K562 (cell line): Measurements from ENCODE around the gene PRSS1. TPM values are rescaled to one million over a fixed set of nuclear protein-coding genes. Genes with fewer than 3 reads are reported as not detected.
"Not testable (repeated sequence)": the region's sequence is repeated elsewhere in the genome, so short reads cannot be mapped to it uniquely, and the experiment has no call there.

ENCODE experiments used
- ATAC-seq: fragments of 200-7000 bp; cut with Tn5 transposase; 3 replicates; pipeline ENCODE4 v1.9.1; 2020; ENCODE audit warnings: moderate library complexity
- BruUV-seq: library from RNA; stranded (reverse); fragments of 400-500 nt; replicated peaks from 2 replicates; lab custom pipeline; 2021; lab: Mats Ljungman, UMichigan
- CTCF ChIA-PET: fragments of 300-600 bp; formaldehyde crosslinking; extraction: SDS; loops from one replicate; lab custom pipeline; 2021; ENCODE audit warnings: low intra/inter-chr PET ratio; lab: Yijun Ruan, JAX
- POLR2A ChIA-PET: fragments of 300-600, 350-650 bp; sonication (Branson Sonifier 250); formaldehyde crosslinking; extraction: SDS; loops from one replicate; lab custom pipeline; 2021; ENCODE audit warnings: antibody characterized with exemption, inconsistent platforms; lab: Yijun Ruan, JAX
- DNase-seq, 4 experiments: peaks; one replicate each; pipeline versions ENCODE4 v3.0.0 to v3.0.0-alpha.2; 2011 to 2018; ENCODE audit warnings: low spot score in 3 of 4, mixed read lengths in 3 of 4; ENCODE audit errors: extremely low read depth in 1 of 4
- FAIRE-seq: peaks from 2 replicates; lab custom pipeline; 2011; peaks lifted over from hg19 to GRCh38; lab: Jason Lieb, UNC
- H2AFZ ChIP-seq: 2 replicates; pipeline ENCODE4 v1.6.0; 2011; ENCODE audit warnings: low read depth, low read length, control low read depth, inconsistent platforms
- H3K27ac ChIP-seq: fragments of 200-600 bp; 3 replicates; pipeline ENCODE4 v1.8.0; 2011; ENCODE audit warnings: low read depth, mild to moderate bottlenecking, control low read depth, inconsistent platforms, low read length, moderate library complexity, mixed read lengths; ENCODE audit errors: extremely low read depth
- H3K27me3 ChIP-seq, 2 experiments: fragments of 300-600 bp in 1 of 2; 2 replicates in 1 of 2; 3 replicates in 1 of 2; pipeline versions ENCODE4 v1.6.0 to v1.8.0; 2011; ENCODE audit warnings: inconsistent platforms in 2 of 2, low read length in 2 of 2, mild to moderate bottlenecking in 1 of 2, mixed read lengths in 1 of 2, moderate library complexity in 1 of 2; ENCODE audit not compliant: control insufficient read depth in 2 of 2, insufficient read depth in 2 of 2
- H3K36me3 ChIP-seq: fragments of 300-600 bp; 3 replicates; pipeline ENCODE4 v1.8.0; 2011; ENCODE audit warnings: mild to moderate bottlenecking, low read length, inconsistent platforms; ENCODE audit not compliant: control insufficient read depth, insufficient read depth
- H3K4me1 ChIP-seq, 2 experiments: fragments of 200-600 bp in 1 of 2; replicated peaks in 1 of 2; 2 replicates in 1 of 2; 3 replicates in 1 of 2; pipeline versions ENCODE4 v1.5.1 to v1.8.0; 2011; ENCODE audit warnings: inconsistent platforms in 2 of 2, low read length in 2 of 2, mild to moderate bottlenecking in 1 of 2, mixed read lengths in 1 of 2, moderate library complexity in 1 of 2; ENCODE audit not compliant: control insufficient read depth in 2 of 2, insufficient read depth in 2 of 2
- H3K4me2 ChIP-seq: 2 replicates; pipeline ENCODE4 v1.6.1; 2011; ENCODE audit warnings: low read length, control low read depth, inconsistent platforms, mixed read lengths; ENCODE audit not compliant: insufficient read depth
- H3K4me3 ChIP-seq: fragments of 200-600 bp; sonication (generic), shearing (Covaris generic); 2 replicates; pipeline ENCODE4 v1.5.1; 2016; ENCODE audit warnings: control low read depth, inconsistent platforms
- H3K79me2 ChIP-seq: fragments of 200-600 bp; 3 replicates; pipeline ENCODE4 v1.8.0; 2011; ENCODE audit warnings: low read length, inconsistent platforms; ENCODE audit not compliant: control insufficient read depth, insufficient read depth
- H3K9ac ChIP-seq, 2 experiments: 2 replicates each; pipeline versions ENCODE4 v1.6.0 to v1.6.1; 2011; ENCODE audit warnings: low read depth in 2 of 2, low read length in 2 of 2, control low read depth in 1 of 2, inconsistent platforms in 1 of 2, mild to moderate bottlenecking in 1 of 2, mixed read lengths in 1 of 2; ENCODE audit not compliant: insufficient read depth in 1 of 2
- H3K9me1 ChIP-seq: one replicate; pipeline ENCODE4 v1.6.0; 2011; ENCODE audit warnings: inconsistent platforms, mild to moderate bottlenecking, low read length, moderate library complexity; ENCODE audit not compliant: control insufficient read depth, insufficient read depth
- H3K9me3 ChIP-seq: replicated peaks from 2 replicates; pipeline ENCODE4 v1.5.1; 2011; ENCODE audit warnings: low read depth, low read length, inconsistent platforms; ENCODE audit not compliant: control insufficient read depth, insufficient read depth
- H4K20me1 ChIP-seq: replicated peaks from 2 replicates; pipeline ENCODE4 v1.6.1; 2011; ENCODE audit warnings: low read length, inconsistent platforms, mixed read lengths; ENCODE audit not compliant: control insufficient read depth, insufficient read depth
- CEBPG ChIP-seq, 3 experiments: fragments of 200-800 bp in 1 of 3; sonication (Bioruptor generic) in 1 of 3; sonication (generic) in 1 of 3; formaldehyde crosslinking in 1 of 3; IDR thresholded peaks in 2 of 3; conservative IDR thresholded peaks in 1 of 3; 2 replicates each; pipeline versions ENCODE4 v1.6.1 to v1.8.0; 2016 to 2022; ENCODE audit warnings: missing compliant biosample characterization in 2 of 3, missing genetic modification characterization in 2 of 3, mild to moderate bottlenecking in 1 of 3, missing genetic modification reagents in 1 of 3
- HMGXB4 ChIP-seq: sonication (generic); formaldehyde crosslinking; IDR thresholded peaks from 2 replicates; pipeline ENCODE4 v1.8.1; 2023; ENCODE audit warnings: mild to moderate bottlenecking, missing genetic modification reagents
- MYBL2 ChIP-seq, 2 experiments: fragments of 450-650 bp in 1 of 2; sonication (generic) in 1 of 2; formaldehyde crosslinking in 1 of 2; IDR thresholded peaks; 2 replicates each; pipeline versions ENCODE4 v1.6.1 to v1.8.1; 2017 to 2022; ENCODE audit warnings: borderline replicate concordance in 1 of 2, inconsistent platforms in 1 of 2, low read depth in 1 of 2, mild to moderate bottlenecking in 1 of 2, missing genetic modification reagents in 1 of 2, moderate library complexity in 1 of 2
- WGBS: fragments of 100-300 bp; shearing (Covaris generic); methylation state at CpG from one replicate; pipeline ENCODE4 v1.1.6; 2016; ENCODE audit warnings: low coverage, mixed read lengths; ENCODE audit not compliant: insufficient coverage; ENCODE audit errors: missing lambda C conversion rate; 5-methylcytosine and 5-hydroxymethylcytosine counted together
- in situ Hi-C: fragments of 300-500 bp; cut with MboI; formaldehyde crosslinking; loops from 4 replicates; pipeline ENCODE4 v1.15.0; 2018; ENCODE audit warnings: inconsistent platforms, mixed read lengths
- intact Hi-C: fragments of 100-400 bp; cut with micrococcal nuclease; formaldehyde crosslinking; loops from 2 replicates; pipeline ENCODE4 v1.14.2; 2022
- polyA plus RNA-seq, 8 experiments: library from polyadenylated mRNA; depleted of rRNA in 4 of 8; stranded (reverse) in 5 of 8; unstranded in 3 of 8; fragments of >200 nt; fragmentation: Nextera tagmentation in 2 of 8; fragmentation: Illumina TruSeq in 1 of 8; extraction: Ambion mirVana in 2 of 8; extraction: Trizol in 1 of 8; gene quantifications; 2 replicates each; pipeline versions ENCODE4 v1.2.1 to v1.2.3, GENCODE V29; 2011 to 2014; ENCODE audit warnings: inconsistent platforms in 1 of 8, missing spikeins in 1 of 8
- total RNA-seq, 7 experiments: library from RNA; depleted of rRNA in 6 of 7; stranded (reverse); fragments of >200 nt in 6 of 7; fragmentation: Illumina TruSeq in 2 of 7; extraction: Trizol in 2 of 7; gene quantifications; 2 replicates each; pipeline versions ENCODE4 v1.2.1 to v1.2.3, GENCODE V29; 2011 to 2021; ENCODE audit warnings: low replicate concordance in 1 of 7

The PRSS1 gene
- total and polyA plus RNA-seq, 9 of the 15 experiments (the other 6 are each of a cell fraction or from before 2014, with no cell fraction given): 0.07 to 6.6 (median 0.20) TPM; not detected in 6

GRCh38 chr7:142746264-142746663 is 3.0 kb upstream of the PRSS1 start:
- Histone ChIP-seq H3K9ac (no peak overlapping the region), H3K27ac (no peak overlapping the region), H3K79me2 (no peaks in the 10 kb centered on the region), H3K4me3 (no peak overlapping the region), H2AFZ (no peak overlapping the region), H3K4me1 (no peaks in the 10 kb centered on the region), H3K4me2 (no peak overlapping the region), H3K9me1 (no peaks in the 10 kb centered on the region), H3K9me3 (no peaks in the 10 kb centered on the region), H3K27me3 (peaks cover 3 to 18% of the 10 kb centered on the region in 2 experiments; a peak in 4 of 5 replicates), H3K36me3 (no peaks in the 10 kb centered on the region), H4K20me1 (no peaks in the 10 kb centered on the region)
- ChIA-PET CTCF (interaction anchor here (0.6 kb wide), 1 partner anchor 711 kb away, joined by 3 read pairs; no protein-coding TSS in a partner anchor), POLR2A (no interaction called here)
- in situ Hi-C loops: no loop called here
- TF ChIP-seq CEBPG (CRISPR knock-in tag; IDR thresholded peaks at IDR 0.05): peak; percentile 36; the same call in 1 of the 2 replicates
- no peak for TF ChIP-seq CEBPG (tag; conservative IDR thresholded peaks at IDR 0.05 in 1 of 2, IDR thresholded peaks at IDR 0.05 in 1 of 2)
- TF ChIP-seq MYBL2 (IDR thresholded peaks at IDR 0.05; ENCODE audit: low read depth): no peak
- TF ChIP-seq MYBL2 (CRISPR knock-in tag; IDR thresholded peaks at IDR 0.05; ENCODE audit: borderline replicate concordance): 0 out of 2 replicates have a peak, but pooled peaks have one; percentile 42
- TF ChIP-seq HMGXB4 (CRISPR knock-in tag): no peak
- no peak for ATAC-seq
- intact Hi-C loops: no loop called here
- DNase-seq: no peak
- no peak for FAIRE-seq
- no TSS peak for BruUV-seq
- WGBS: 3% methylated on average over 3 of the region's 3 CpGs

- DNase-seq, H3K9ac ChIP-seq, FAIRE-seq, in situ Hi-C loops, H3K27ac ChIP-seq, BruUV-seq, H3K9me1 ChIP-seq, H3K4me3 ChIP-seq, ATAC-seq, CTCF ChIA-PET, H3K4me2 ChIP-seq, H3K79me2 ChIP-seq, H4K20me1 ChIP-seq, H3K4me1 ChIP-seq, intact Hi-C loops, H3K36me3 ChIP-seq, H3K9me3 ChIP-seq, H2AFZ ChIP-seq: not testable (repeated sequence)
- 6% methylated on average over 2 of the region's 2 CpGs for whole genome bisulfite sequencing
- POLR2A ChIA-PET: interaction anchor here (1.2 kb wide), 1 partner anchor 15 kb away, joined by 3 read pairs; no protein-coding TSS in a partner anchor
- peaks cover 3 to 24% of the 10 kb centered on the region in 2 experiments; a peak in 4 of 5 replicates for H3K27me3 ChIP-seq
Measured at GRCh38 chr7:142748410-142748809, 862 bp upstream of the PRSS1 start.
